Brain microvascular endothelial cell (primary cell): ENCODE results near the gene AFDN.

Source experiments
- DNase-seq: peaks from one replicate; pipeline ENCODE4 v3.0.0-alpha.2; 2020
- H3K27ac ChIP-seq: fragments of 250-450 bp; sonication (Bioruptor Pico); 2 replicates; pipeline ENCODE4 v1.5.1; 2020; ENCODE audit warnings: mild to moderate bottlenecking, moderate library complexity
- H3K27me3 ChIP-seq: fragments of 250-450 bp; sonication (Bioruptor Pico); replicated peaks from 2 replicates; pipeline ENCODE4 v1.5.1; 2020; ENCODE audit warnings: mild to moderate bottlenecking
- H3K36me3 ChIP-seq: fragments of 250-450 bp; sonication (Bioruptor Pico); replicated peaks from 2 replicates; pipeline ENCODE4 v1.5.1; 2020; ENCODE audit warnings: mild to moderate bottlenecking
- H3K4me3 ChIP-seq: 2 replicates; pipeline ENCODE4 v1.5.1; 2011; ENCODE audit warnings: low read depth, mild to moderate bottlenecking, control low read depth, low read length, moderate library complexity
- CTCF ChIP-seq: IDR thresholded peaks from 2 replicates; pipeline ENCODE4 v1.5.1; 2011; ENCODE audit warnings: low read depth, mild to moderate bottlenecking, moderate library complexity, low read length, control low read depth, inconsistent platforms; ENCODE audit errors: missing control alignments
- in situ Hi-C: cut with HindIII; loops from 2 replicates; pipeline ENCODE4 v1.10.0; 2017; ENCODE audit warnings: low sequenced_read_pairs, low pct_ligation_motif_present

The AFDN gene

GRCh38 chr6:168004023-168004422, 177.3 kb downstream of the AFDN start:
- no peak for DNase-seq
- Histone ChIP-seq H3K4me3 (no peak overlapping the region), H3K36me3 (no peaks in the 10 kb centered on the region), H3K27ac (no peak overlapping the region), H3K27me3 (no peaks in the 10 kb centered on the region)
- no peak for TF ChIP-seq CTCF
- in situ Hi-C loops: no loop called here

GRCh38 chr6:168004945-168005344, 178.2 kb downstream of the AFDN start:
- Histone ChIP-seq H3K27ac (no peak overlapping the region), H3K36me3 (no peaks in the 10 kb centered on the region), H3K4me3 (no peak overlapping the region), H3K27me3 (no peaks in the 10 kb centered on the region)
- DNase-seq: no peak
- TF ChIP-seq CTCF: no peak
- in situ Hi-C loops: no loop called here

GRCh38 chr6:168005796-168006195, 179.1 kb downstream of the AFDN start:
- in situ Hi-C loops: no loop called here
- Histone ChIP-seq H3K4me3 (no peak overlapping the region), H3K36me3 (no peaks in the 10 kb centered on the region), H3K27ac (no peak overlapping the region), H3K27me3 (no peaks in the 10 kb centered on the region)
- DNase-seq: no peak
- no peak for TF ChIP-seq CTCF

- no peaks in the 10 kb centered on the region for H3K36me3 ChIP-seq
- in situ Hi-C loops: no loop called here
- peak overlapping the region; percentile 96 for H3K27ac ChIP-seq
- DNase-seq: peak; percentile 100
- no peak for TF ChIP-seq CTCF
- no peak overlapping the region for H3K4me3 ChIP-seq
- H3K27me3 ChIP-seq: no peaks in the 10 kb centered on the region
Measured at GRCh38 chr6:168007592-168008338, 181.1 kb downstream of the AFDN start.

- Histone ChIP-seq H3K27ac (peak overlapping the region; percentile 96), H3K36me3 (no peaks in the 10 kb centered on the region), H3K4me3 (no peak overlapping the region), H3K27me3 (no peaks in the 10 kb centered on the region)
- TF ChIP-seq CTCF: no peak
- in situ Hi-C loops: no loop called here
- peak; percentile 33 for DNase-seq
Measured at GRCh38 chr6:168009331-168009730, 182.6 kb downstream of the AFDN start.

GRCh38 chr6:168011291-168011690, 184.6 kb downstream of the AFDN start:
- in situ Hi-C loops: no loop called here
- TF ChIP-seq CTCF: no peak
- DNase-seq: no peak
- no peaks in the 10 kb centered on the region for H3K27me3 ChIP-seq
- no peak overlapping the region for H3K4me3 ChIP-seq
- no peak overlapping the region for H3K27ac ChIP-seq
- H3K36me3 ChIP-seq: no peaks in the 10 kb centered on the region
